Endothelial cell of umbilical vein (primary cell): ENCODE data around the gene EBF4. TPM values are rescaled to one million over a fixed set of nuclear protein-coding genes. Genes with fewer than 3 reads are reported as not detected.

Source experiments
- BruUV-seq: library from RNA; stranded (reverse); fragments of 400-500 nt; replicated peaks from 2 replicates; lab custom pipeline; 2021; lab: Mats Ljungman, UMichigan
- CTCF ChIA-PET: fragments of 300-600, 350-600 bp; sonication (Branson Sonifier 250); formaldehyde crosslinking; loops from one replicate; lab custom pipeline; 2021; ENCODE audit warnings: antibody characterized with exemption, inconsistent platforms; lab: Charles Lee
- POLR2A ChIA-PET: fragments of 300-600, 350-600 bp; sonication (Branson Sonifier 250); formaldehyde crosslinking; loops from one replicate; lab custom pipeline; 2021; ENCODE audit warnings: antibody characterized with exemption, inconsistent platforms; lab: Charles Lee
- DNase-seq: peaks from one replicate; pipeline ENCODE4 v3.0.0-alpha.2; 2011; ENCODE audit warnings: low read depth, low spot score
- FAIRE-seq: peaks from 2 replicates; lab custom pipeline; 2011; peaks lifted over from hg19 to GRCh38; lab: Jason Lieb, UNC
- H2AFZ ChIP-seq: 2 replicates; pipeline ENCODE4 v1.6.0; 2012; ENCODE audit warnings: low read depth, low read length, control low read depth, inconsistent platforms
- H3K27ac ChIP-seq: 2 replicates; pipeline ENCODE4 v1.5.1; 2011; ENCODE audit warnings: low read depth, mild to moderate bottlenecking, control low read depth, low read length, moderate library complexity; ENCODE audit not compliant: insufficient read depth
- H3K27me3 ChIP-seq, 2 experiments: 2 replicates each; pipeline versions ENCODE4 v1.6.0 to v1.6.1; 2011; ENCODE audit warnings: low read length in 2 of 2, mixed read lengths in 1 of 2; ENCODE audit not compliant: control insufficient read depth in 2 of 2, insufficient read depth in 2 of 2
- H3K36me3 ChIP-seq, 2 experiments: 2 replicates in 1 of 2; 3 replicates in 1 of 2; pipeline ENCODE4 v1.5.1; 2011; ENCODE audit warnings: low read length in 2 of 2, mild to moderate bottlenecking in 1 of 2, moderate library complexity in 1 of 2; ENCODE audit not compliant: control insufficient read depth in 2 of 2, insufficient read depth in 2 of 2; ENCODE audit errors: extremely low read depth in 1 of 2
- H3K4me1 ChIP-seq: 3 replicates; pipeline ENCODE4 v1.5.1; 2011; ENCODE audit warnings: mild to moderate bottlenecking, low read length; ENCODE audit not compliant: control insufficient read depth, insufficient read depth; ENCODE audit errors: extremely low read depth
- H3K4me2 ChIP-seq: 2 replicates; pipeline ENCODE4 v1.6.1; 2011; ENCODE audit warnings: low read length, control low read depth, mixed read lengths; ENCODE audit not compliant: insufficient read depth
- H3K4me3 ChIP-seq, 3 experiments: fragments of 200-600 bp in 1 of 3; sonication (generic), shearing (Covaris generic) in 1 of 3; replicated peaks in 1 of 3; 2 replicates each; pipeline ENCODE4 v1.5.1; 2011 to 2016; ENCODE audit warnings: control low read depth in 3 of 3, low read length in 3 of 3, mild to moderate bottlenecking in 2 of 3, inconsistent platforms in 1 of 3, low read depth in 1 of 3, moderate library complexity in 1 of 3; ENCODE audit not compliant: insufficient read depth in 1 of 3
- H3K79me2 ChIP-seq: 2 replicates; pipeline ENCODE4 v1.6.0; 2012; ENCODE audit warnings: low read length, inconsistent platforms; ENCODE audit not compliant: control insufficient read depth, insufficient read depth
- H3K9ac ChIP-seq: replicated peaks from 2 replicates; pipeline ENCODE3; 2011; ENCODE audit warnings: low read length, control low read depth; ENCODE audit not compliant: insufficient read depth; ENCODE audit errors: extremely low read depth
- H3K9me1 ChIP-seq: replicated peaks from 3 replicates; pipeline ENCODE4 v1.6.0; 2011; ENCODE audit warnings: mild to moderate bottlenecking, low read length; ENCODE audit not compliant: control insufficient read depth, insufficient read depth; ENCODE audit errors: extremely low read depth
- H3K9me3 ChIP-seq: replicated peaks from 2 replicates; pipeline ENCODE4 v1.5.1; 2012; ENCODE audit warnings: low read length, inconsistent platforms; ENCODE audit not compliant: control insufficient read depth, insufficient read depth
- H4K20me1 ChIP-seq: replicated peaks from 2 replicates; pipeline ENCODE3; 2011; ENCODE audit warnings: mild to moderate bottlenecking, low read length; ENCODE audit not compliant: control insufficient read depth, insufficient read depth; ENCODE audit errors: extremely low read depth
- EZH2 ChIP-seq: IDR thresholded peaks from 2 replicates; pipeline ENCODE4 v1.6.1; 2012; ENCODE audit warnings: borderline replicate concordance, low read depth, mild to moderate bottlenecking, moderate library complexity, low read length, inconsistent platforms; ENCODE audit not compliant: severe bottlenecking
- FOS ChIP-seq: IDR thresholded peaks from 2 replicates; pipeline ENCODE4 v1.6.1; 2011; ENCODE audit warnings: mild to moderate bottlenecking, low read length, moderate library complexity, borderline replicate concordance; ENCODE audit not compliant: insufficient read depth
- GATA2 ChIP-seq: IDR thresholded peaks from 2 replicates; pipeline ENCODE4 v1.7.0; 2011; ENCODE audit warnings: low read depth, mild to moderate bottlenecking, moderate library complexity, mixed read lengths, low read length; ENCODE audit not compliant: insufficient read length, insufficient read depth
- JUN ChIP-seq: IDR thresholded peaks from 2 replicates; pipeline ENCODE4 v1.6.1; 2011; ENCODE audit warnings: borderline replicate concordance, low read depth; ENCODE audit not compliant: insufficient read length, insufficient read depth
- MYC ChIP-seq: IDR thresholded peaks from one replicate; pipeline ENCODE4 v1.6.1; 2011; ENCODE audit warnings: mild to moderate bottlenecking, low read depth, low read length
- POLR2A ChIP-seq: IDR thresholded peaks from 2 replicates; pipeline ENCODE4 v1.6.1; 2012; ENCODE audit warnings: low read depth, mild to moderate bottlenecking, control low read depth, low read length
- POLR2AphosphoS5 ChIP-seq: IDR thresholded peaks from 2 replicates; pipeline ENCODE4 v1.6.1; 2012; ENCODE audit warnings: low read depth, mild to moderate bottlenecking, control low read depth, low read length, moderate library complexity; ENCODE audit not compliant: insufficient read depth
- dilution Hi-C: fragments of 300-500 bp; cut with MboI; formaldehyde crosslinking; loops from one replicate; pipeline ENCODE4 v1.15.0; 2019; ENCODE audit warnings: low sequenced_read_pairs; ENCODE audit not compliant: extremely low pct_ligation_motif_present
- intact Hi-C: fragments of 100-400 bp; cut with micrococcal nuclease; formaldehyde crosslinking; loops from one replicate; pipeline ENCODE4 v1.10.0; 2022
- polyA plus RNA-seq, 4 experiments: library from polyadenylated mRNA; depleted of rRNA in 3 of 4; stranded (reverse) in 3 of 4; unstranded in 1 of 4; fragments of >200 nt; gene quantifications; 2 replicates each; pipeline versions ENCODE4 v1.2.1 to v1.2.3, GENCODE V29; 2011 to 2012; ENCODE audit warnings: missing spikeins in 1 of 4
- total RNA-seq: library from RNA; stranded (reverse); gene quantifications from 2 replicates; pipeline ENCODE4 v1.2.3, GENCODE V29; 2021
- TF ChIP-seq, protein P1 (sequence below): IDR thresholded peaks from 2 replicates; pipeline ENCODE4 v1.6.1; 2011; ENCODE audit not compliant: insufficient read depth, insufficient read length
- TF ChIP-seq, protein P2 (sequence below), 2 donors: IDR thresholded peaks; 1 replicate in 1 of 2; 2 replicates in 1 of 2; pipeline ENCODE4 v1.5.1; 2011; ENCODE audit warnings: low read length in 2 of 2, mild to moderate bottlenecking in 2 of 2, moderate library complexity in 2 of 2, control low read depth in 1 of 2, inconsistent platforms in 1 of 2, low read depth in 1 of 2; ENCODE audit not compliant: insufficient read depth in 1 of 2; ENCODE audit errors: extremely low read depth in 1 of 2

The EBF4 gene
- total and polyA plus RNA-seq, 2 donors (not counting 3 experiments of a cell fraction or from before 2014, with no cell fraction given) = 2.7 to 3.4 TPM

GRCh38 chr20:2658414-2659354, 33.9 kb upstream of the EBF4 start:
- intact Hi-C loops = loop anchor here (10.0 kb wide), 1 partner anchor 554 kb away; the partner anchor contains the start of gene STK35
- H3K27me3 ChIP-seq = no peaks in the 10 kb centered on the region
- POLR2A ChIA-PET = no interaction called here
- no peak overlapping the region for H3K4me3 ChIP-seq
- no peak overlapping the region for H3K27ac ChIP-seq
- H3K4me2 ChIP-seq = no peak overlapping the region
- no peak overlapping the region for H3K9ac ChIP-seq
- CTCF ChIA-PET = no interaction called here
- peaks cover 23% of the 10 kb centered on the region for H3K4me1 ChIP-seq
- no peak for DNase-seq
- H2AFZ ChIP-seq = no peak overlapping the region
- BruUV-seq = no TSS peak
- H3K36me3 ChIP-seq = peaks cover 33 to 57% of the 10 kb centered on the region in 2 experiments
- dilution Hi-C loops = no loop called here
- peak; percentile 12 for FAIRE-seq
- TF ChIP-seq GATA2 = no peak
- peak; percentile 67 for TF ChIP-seq POLR2AphosphoS5
- H4K20me1 ChIP-seq = no peaks in the 10 kb centered on the region
- no peaks in the 10 kb centered on the region for H3K9me1 ChIP-seq
- H3K9me3 ChIP-seq = no peaks in the 10 kb centered on the region
- peaks cover 45% of the 10 kb centered on the region for H3K79me2 ChIP-seq

- no peak for FAIRE-seq
- Histone ChIP-seq H3K36me3 (peaks cover 29 to 56% of the 10 kb centered on the region in 2 experiments), H3K9me3 (no peaks in the 10 kb centered on the region), H3K79me2 (peaks cover 39% of the 10 kb centered on the region), H3K9ac (no peak overlapping the region), H2AFZ (no peak overlapping the region), H3K4me3 (no peak overlapping the region), H3K27ac (no peak overlapping the region), H3K4me1 (peaks cover 18% of the 10 kb centered on the region), H4K20me1 (no peaks in the 10 kb centered on the region), H3K4me2 (no peak overlapping the region), H3K27me3 (no peaks in the 10 kb centered on the region), H3K9me1 (no peaks in the 10 kb centered on the region)
- intact Hi-C loops = loop anchor here (10.0 kb wide), 1 partner anchor 555 kb away; the partner anchor contains the start of gene STK35
- TF ChIP-seq, protein P1, sequence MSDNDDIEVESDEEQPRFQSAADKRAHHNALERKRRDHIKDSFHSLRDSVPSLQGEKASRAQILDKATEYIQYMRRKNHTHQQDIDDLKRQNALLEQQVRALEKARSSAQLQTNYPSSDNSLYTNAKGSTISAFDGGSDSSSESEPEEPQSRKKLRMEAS = no peak
- no peak for TF ChIP-seq POLR2A
- TF ChIP-seq GATA2 = no peak
- no peak for TF ChIP-seq FOS
- TF ChIP-seq EZH2 = no peak
- TF ChIP-seq MYC = no peak
- TF ChIP-seq, protein P2, sequence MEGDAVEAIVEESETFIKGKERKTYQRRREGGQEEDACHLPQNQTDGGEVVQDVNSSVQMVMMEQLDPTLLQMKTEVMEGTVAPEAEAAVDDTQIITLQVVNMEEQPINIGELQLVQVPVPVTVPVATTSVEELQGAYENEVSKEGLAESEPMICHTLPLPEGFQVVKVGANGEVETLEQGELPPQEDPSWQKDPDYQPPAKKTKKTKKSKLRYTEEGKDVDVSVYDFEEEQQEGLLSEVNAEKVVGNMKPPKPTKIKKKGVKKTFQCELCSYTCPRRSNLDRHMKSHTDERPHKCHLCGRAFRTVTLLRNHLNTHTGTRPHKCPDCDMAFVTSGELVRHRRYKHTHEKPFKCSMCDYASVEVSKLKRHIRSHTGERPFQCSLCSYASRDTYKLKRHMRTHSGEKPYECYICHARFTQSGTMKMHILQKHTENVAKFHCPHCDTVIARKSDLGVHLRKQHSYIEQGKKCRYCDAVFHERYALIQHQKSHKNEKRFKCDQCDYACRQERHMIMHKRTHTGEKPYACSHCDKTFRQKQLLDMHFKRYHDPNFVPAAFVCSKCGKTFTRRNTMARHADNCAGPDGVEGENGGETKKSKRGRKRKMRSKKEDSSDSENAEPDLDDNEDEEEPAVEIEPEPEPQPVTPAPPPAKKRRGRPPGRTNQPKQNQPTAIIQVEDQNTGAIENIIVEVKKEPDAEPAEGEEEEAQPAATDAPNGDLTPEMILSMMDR (IDR thresholded peaks at IDR 0.05; ENCODE audit: extremely low read depth in 1 of 2, insufficient read depth in 1 of 2, low read depth in 1 of 2, low read length in 2 of 2) = no peak
- TF ChIP-seq POLR2AphosphoS5 = no peak
- TF ChIP-seq JUN = no peak
- POLR2A ChIA-PET = no interaction called here
- CTCF ChIA-PET = no interaction called here
- BruUV-seq = no TSS peak
- DNase-seq = no peak
- dilution Hi-C loops = no loop called here
Measured at GRCh38 chr20:2659547-2659946, 33.0 kb upstream of the EBF4 start.
